ENCODE data around the gene MALAT1.
"Not testable (repeated sequence)": the region's sequence is repeated elsewhere in the genome, so short reads cannot be mapped to it uniquely, and the experiment has no call there.

MALAT1 gene

DNA sequence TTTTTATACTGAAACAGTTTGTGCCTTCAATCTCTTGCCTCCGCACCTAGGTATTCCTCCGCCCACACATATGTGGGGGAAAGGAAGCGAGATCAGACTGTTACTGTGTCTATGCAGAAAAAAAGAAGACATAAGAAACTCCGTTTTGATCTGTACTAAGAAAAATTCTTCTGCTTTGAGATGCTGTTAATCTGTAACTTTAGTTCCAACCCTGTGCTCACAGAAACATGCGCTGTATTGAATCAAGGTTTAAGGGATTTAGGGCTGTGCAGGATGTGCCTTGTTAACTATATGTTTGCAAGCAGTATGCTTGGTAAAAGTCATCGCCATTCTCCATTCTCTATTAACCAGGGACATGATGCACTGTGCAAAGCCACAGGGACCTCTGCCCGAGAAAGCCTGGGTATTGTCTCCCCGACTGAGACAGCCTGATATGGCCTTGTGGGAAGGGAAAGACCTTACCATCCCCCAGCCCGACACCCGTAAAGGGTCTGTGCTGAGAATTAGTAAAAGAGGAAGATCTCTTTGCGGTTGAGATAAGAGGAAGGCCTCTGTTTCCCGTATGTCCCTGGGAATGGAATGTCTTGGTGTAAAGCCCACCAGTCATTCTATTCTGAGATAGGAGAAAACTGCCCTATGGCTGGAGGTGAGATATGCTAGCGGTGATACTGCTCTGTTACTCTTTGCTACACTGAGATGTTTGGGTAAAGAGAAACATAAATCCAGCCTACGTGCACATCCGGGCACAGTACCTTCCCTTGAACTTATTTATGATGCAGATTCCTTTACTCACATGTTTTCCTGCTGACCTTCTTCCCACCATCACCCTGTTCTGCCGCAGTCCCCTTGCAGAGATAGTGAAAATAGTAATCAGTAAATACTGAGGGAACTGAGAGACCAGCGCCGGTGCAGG, 24.1 kb downstream of the MALAT1 start:
- DNase-seq (ENCODE audit: low spot score) = peak; percentile 70

DNA sequence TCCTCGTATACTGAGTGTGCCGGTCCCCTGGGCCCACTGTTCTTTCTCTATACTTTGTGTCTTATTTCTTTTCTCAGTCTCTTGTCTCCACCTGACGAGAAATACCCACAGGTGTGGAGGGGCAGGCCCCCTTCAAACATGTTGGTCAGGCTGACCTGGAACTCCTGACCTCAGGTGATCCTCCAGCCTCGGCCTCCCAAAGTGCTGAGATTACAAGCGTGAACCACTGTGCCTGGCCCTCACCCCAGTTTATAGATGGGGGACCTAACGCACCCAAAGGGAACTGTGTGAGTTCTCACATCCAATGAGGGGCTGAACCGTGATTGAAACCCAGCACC, 24.8 kb downstream of the MALAT1 start:
- DNase-seq (ENCODE audit: low spot score) = not testable (repeated sequence)

DNA sequence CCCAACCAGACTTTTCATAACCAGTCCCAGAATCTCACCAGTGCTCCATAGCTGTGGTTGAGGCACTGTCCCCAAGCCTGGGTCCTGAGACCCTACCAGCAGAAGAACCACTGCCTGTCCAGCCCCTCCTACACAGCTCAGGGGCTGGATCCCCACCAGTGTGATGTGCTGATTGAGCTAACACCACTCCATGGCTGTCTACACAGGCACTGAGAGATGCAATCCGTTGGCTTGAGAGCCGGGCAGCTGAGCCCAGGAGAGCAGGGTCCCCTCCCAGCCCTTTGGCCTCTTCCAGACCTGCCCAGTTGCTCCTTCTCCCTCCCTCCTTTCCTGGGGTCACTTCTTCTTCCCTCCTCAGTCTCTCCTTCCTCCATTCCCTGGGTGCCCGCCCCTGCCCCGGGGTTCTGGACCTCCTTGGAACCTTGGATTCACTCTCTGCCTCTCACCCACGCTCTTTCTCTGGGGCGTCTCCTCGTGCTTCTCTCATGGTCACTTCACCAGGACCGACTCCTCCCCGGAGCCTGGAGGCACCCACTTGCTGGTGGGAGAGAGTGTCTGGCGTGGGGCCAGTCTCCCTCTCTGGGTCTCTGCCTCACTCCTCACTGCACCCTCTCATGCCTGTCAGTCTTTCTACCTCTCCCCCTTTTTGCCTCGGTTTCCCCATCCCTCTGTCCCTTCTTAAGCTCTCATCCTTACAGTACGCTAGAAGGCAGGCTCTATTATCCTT, 25.3 kb downstream of the MALAT1 start:
- no peak for DNase-seq (ENCODE audit: low spot score)

DNA sequence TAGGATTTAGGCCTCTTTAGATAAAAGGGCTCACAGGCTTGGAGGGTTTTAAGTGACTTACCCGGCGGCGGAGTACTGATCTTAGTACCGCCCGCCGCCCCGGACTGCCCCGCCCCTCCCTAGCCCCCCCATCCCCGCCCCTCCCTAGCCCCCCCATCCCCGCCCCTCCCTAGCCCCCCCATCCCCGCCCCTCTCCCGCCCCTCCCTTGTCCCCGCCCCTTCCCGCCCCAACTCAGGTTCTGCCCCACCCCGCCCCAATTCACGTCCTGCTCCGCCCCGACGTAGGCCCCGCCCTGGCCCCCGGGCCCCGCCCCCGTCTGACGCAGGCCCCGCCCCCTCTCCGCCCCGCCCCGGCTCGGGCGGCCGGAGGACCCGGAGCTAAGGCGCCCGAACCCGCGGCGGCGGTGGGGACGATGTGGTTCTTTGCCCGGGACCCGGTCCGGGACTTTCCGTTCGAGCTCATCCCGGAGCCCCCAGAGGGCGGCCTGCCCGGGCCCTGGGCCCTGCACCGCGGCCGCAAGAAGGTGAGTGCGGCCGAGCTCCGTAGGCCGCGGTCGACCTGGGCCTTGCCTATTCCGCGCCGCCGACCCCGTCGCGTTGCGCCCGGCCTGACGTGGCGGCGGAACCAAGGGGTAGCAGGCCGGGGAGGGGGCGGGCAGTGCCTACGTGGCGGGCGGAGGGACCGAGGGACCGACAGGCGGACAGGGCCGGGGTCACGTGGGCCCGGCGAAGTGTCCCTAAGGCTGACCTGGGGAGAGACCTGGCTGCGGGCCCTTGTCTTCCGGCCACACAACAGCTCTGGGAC, 26.1 kb downstream of the MALAT1 start, which contains the start of gene SCYL1:
SCYL1 (plus strand) TSS at position 343 of the 805 bp plus-strand sequence; CDS start at position 414, 71 bp downstream.
- peak; percentile 88 for DNase-seq (ENCODE audit: low spot score)

DNA sequence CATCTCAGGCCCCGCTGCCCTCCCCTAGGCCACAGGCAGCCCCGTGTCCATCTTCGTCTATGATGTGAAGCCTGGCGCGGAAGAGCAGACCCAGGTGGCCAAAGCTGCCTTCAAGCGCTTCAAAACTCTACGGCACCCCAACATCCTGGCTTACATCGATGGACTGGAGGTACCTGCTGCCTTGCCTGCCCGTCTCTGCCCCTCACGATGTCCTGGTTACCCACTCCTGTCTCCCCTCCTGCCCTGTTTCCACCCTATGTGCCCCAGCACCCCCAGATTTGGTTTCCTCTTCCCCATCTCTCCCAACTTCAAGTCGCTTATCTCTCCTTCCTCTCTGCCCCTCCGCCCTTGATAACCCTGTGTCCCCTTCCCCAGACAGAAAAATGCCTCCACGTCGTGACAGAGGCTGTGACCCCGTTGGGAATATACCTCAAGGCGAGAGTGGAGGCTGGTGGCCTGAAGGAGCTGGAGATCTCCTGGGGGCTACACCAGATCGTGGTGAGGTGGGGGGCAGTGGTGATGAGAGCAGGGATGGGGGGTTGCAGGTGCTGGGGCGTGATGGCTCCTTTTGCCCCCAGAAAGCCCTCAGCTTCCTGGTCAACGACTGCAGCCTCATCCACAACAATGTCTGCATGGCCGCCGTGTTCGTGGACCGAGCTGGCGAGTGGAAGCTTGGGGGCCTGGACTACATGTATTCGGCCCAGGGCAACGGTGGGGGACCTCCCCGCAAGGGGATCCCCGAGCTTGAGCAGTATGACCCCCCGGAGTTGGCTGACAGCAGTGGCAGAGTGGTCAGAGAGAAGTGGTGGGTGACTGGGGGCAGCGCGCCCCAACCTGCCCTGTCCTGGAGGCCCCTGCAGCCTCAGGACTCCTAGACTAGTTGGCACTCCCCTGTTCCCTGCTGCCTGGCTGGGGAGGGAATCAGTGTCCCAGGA, 27.0 kb downstream of the MALAT1 start:
- no peak for DNase-seq (ENCODE audit: low spot score)

DNA sequence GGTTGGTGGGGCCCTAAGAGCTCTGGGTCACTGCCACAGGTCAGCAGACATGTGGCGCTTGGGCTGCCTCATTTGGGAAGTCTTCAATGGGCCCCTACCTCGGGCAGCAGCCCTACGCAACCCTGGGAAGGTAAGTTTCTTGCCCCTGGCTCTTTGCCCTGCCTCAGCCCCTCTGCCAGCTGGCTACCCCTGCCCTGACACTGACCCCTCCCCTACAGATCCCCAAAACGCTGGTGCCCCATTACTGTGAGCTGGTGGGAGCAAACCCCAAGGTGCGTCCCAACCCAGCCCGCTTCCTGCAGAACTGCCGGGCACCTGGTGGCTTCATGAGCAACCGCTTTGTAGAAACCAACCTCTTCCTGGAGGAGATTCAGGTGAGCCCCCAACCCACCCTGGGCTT, 27.9 kb downstream of the MALAT1 start:
- DNase-seq (ENCODE audit: low spot score) = no peak

DNA sequence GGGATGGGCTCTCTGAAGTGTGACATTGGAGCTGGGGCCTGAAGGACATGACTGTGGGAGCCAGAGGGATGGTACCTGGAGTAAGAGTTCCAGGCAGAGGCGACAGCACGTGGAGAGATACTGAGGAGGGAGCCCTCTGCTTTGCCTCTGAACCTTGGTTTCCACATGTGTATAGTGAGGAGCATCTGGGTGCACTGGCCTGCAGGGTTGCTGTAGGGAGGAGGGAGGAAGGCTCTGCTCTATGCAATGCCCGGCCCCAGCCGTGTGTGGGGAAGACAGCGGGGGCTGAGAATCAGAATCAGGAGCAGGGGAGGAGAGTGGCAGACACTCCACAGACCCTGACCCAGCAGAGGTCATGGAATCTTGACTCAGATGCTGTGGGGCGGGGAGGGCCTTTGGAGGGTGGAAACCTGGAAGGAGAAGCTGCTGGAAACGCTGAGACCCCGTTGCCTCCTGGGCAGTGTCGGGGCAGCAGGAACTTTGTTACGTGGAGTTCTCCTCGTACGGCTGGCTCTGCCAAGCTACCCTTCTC, 30.0 kb downstream of the MALAT1 start:
- DNase-seq (ENCODE audit: low spot score) = no peak

DNA sequence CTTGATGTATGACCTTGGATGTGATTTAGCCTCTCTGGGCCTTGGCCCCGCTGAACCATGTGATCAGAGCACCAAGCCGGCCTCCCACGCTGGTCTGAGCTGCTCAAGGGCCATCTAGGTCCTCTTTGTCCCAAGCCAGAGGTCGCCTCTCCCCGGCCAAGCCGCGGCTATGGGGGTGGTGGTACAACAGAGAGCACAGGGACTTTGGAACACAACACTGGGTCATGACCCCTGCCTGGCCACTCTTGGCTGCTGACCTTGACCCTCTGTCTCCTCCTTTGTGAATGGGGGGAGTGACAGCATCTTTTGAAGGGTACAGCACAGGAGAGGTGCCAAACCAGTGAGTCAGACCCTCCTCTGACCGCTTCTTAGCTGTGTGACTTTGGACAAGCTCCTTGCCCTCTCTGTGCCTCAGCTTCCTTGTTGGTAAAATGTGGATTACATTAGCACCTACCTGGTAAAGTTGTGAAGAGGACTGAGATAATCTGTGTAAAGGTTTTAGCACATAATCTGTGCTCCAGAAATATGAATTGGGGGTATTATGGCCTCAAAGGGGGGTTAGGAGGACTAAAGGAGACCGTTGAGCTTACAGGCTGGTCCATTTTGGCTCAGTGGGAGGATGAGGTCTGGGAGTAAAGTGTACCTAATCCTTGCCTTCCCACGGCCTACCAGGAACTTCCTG, 30.8 kb downstream of the MALAT1 start:
- DNase-seq (ENCODE audit: low spot score) = no peak

DNA sequence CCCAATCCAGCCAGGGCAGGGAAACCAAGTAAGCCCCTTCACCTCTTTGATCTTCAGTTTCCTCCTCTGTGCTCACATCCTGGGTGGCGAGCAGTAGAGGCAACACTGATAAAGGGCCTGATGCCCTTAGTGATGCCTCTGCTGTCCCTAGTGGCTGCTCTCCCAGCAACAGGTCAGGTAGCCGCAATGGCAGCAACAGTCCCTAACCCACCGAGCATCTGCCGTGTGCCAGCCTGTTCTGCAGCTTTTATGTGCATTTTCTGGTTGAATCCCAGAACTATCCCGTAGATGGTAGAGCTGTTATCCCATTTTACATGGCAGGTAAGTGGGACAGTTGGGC, 31.3 kb downstream of the MALAT1 start:
- DNase-seq (ENCODE audit: low spot score) = no peak

DNA sequence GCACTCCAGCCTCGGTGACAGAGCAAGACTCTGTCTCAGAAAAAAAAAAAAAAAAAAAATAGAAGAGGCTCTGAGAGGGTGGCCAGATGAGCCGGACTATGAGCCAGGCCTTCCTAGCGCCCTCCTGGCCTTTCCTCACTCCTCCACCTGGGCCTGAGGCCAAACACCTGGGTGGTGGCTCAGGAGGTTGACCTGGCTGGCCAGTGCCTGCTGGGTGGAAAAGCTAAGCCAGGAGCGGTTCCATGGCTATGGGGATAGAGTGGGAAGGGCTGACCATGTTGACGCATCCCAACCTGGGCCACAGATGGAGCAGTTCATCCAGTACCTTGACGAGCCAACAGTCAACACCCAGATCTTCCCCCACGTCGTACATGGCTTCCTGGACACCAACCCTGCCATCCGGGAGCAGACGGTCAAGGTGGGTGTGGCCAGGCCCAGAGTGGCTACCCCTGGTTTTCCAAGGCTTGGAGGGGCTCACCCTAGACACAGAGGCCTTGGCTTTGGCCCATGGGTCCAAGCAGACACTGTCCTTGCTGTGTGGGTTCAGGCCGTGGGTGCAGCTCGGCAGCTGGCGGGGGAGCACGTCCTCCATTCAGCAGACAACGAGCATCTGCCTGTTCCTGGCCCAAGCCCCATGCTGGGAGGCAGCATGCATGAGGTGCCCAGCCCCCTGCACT, 33.7 kb downstream of the MALAT1 start:
- DNase-seq (ENCODE audit: low spot score) = no peak

DNA sequence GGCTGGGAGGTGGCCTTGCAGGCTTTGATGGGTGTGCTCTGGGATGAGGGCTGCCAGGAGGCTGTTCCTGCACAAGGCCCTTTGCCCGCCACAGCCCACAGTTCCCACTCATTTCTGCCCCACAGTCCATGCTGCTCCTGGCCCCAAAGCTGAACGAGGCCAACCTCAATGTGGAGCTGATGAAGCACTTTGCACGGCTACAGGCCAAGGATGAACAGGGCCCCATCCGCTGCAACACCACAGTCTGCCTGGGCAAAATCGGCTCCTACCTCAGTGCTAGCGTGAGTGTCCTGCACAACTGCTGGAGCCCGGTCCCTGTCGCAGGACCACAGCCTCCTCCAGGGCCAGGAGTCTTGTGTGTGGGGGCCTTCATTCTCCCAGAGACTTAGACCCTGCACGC, 36.3 kb downstream of the MALAT1 start:
- no peak for DNase-seq (ENCODE audit: low spot score)

DNA sequence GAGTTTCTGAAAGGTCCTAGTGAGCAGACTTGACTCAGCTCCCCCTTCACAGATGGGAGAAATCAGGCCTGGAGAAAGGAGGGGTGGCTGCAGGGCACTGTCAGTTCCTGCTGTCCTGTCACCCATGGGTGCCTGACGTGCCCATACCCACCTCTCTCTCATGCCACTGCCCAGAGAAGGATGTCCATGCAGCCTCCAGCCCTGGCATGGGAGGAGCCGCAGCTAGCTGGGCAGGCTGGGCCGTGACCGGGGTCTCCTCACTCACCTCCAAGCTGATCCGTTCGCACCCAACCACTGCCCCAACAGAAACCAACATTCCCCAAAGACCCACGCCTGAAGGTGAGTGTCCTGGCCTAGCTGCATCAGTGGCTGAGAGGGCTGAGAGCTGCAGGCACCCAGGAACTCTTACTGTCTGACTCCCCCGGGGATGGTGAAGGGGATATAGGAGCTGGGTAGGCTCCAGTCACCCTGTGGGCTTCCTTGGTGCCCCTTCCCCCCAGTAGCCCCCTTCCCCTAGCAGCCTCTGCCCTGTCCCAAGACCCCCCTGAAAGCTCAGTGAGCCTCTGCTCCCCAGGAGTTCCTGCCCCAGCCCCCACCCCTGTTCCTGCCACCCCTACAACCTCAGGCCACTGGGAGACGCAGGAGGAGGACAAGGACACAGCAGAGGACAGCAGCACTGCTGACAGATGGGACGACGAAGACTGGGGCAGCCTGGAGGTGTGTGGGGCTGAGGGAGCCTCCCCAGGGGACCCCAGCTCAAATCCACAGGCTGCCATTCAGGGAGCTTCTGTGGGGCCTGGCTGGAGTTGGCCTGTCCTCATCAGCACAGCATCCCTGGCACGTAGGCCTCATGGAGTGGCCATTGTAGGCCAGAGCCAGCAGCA, 37.8 kb downstream of the MALAT1 start:
- DNase-seq (ENCODE audit: low spot score) = no peak

DNA sequence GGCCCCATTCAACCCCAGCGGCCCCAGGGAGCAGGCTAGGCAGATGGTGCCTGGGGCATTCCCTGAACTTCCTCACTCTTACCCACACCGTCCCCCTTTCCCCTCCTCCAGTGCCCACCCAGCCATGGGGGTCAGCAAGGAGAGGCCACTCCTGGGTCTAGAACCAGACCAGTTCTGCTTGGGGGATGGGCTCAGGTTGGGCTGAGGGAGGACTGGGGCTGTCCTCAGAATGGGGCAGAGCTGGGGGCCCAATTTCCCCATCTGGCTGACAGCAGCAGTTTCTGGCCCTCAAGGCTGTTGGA, 38.4 kb downstream of the MALAT1 start:
- DNase-seq (ENCODE audit: low spot score) = no peak

DNA sequence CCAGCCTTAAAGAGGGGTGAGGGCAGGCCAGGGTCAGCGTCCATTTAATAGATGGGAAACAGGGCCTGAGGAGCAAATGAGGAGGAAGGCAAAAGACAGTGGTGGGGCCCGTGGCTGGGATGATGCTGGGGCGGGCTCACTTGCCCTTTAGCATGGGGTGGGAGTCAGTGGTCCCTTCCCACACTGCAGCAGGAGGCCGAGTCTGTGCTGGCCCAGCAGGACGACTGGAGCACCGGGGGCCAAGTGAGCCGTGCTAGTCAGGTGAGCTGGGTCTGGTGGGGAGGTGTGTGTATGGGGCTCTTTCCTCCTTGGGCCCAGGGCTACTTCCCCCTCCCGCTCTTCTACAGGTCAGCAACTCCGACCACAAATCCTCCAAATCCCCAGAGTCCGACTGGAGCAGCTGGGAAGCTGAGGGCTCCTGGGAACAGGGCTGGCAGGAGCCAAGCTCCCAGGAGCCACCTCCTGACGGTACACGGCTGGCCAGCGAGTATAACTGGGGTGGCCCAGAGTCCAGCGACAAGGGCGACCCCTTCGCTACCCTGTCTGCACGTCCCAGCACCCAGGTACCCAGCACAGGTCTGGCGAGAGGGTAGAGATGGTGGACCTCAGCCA, 38.9 kb downstream of the MALAT1 start:
- DNase-seq (ENCODE audit: low spot score) = no peak

DNA sequence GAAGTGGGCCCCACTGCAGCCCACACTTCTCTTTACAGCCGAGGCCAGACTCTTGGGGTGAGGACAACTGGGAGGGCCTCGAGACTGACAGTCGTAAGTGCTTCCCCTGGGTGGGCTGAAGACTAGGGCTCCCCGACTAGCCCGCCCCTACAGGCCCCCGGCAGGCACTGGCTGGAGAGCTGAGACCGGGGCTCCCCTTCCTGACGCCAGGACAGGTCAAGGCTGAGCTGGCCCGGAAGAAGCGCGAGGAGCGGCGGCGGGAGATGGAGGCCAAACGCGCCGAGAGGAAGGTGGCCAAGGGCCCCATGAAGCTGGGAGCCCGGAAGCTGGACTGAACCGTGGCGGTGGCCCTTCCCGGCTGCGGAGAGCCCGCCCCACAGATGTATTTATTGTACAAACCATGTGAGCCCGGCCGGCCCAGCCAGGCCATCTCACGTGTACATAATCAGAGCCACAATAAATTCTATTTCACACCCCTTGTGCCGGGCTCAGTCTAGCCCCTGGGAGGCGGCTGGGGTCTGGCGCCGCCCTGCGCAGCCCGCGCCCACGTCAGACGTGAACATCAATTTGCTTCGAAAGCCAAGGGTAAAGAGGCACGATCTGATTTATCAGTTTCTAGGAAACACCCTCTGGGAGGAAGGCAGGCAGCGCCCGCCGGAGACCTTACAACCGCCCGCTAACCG, 39.5 kb downstream of the MALAT1 start:
- DNase-seq (ENCODE audit: low spot score) = no peak

DNA sequence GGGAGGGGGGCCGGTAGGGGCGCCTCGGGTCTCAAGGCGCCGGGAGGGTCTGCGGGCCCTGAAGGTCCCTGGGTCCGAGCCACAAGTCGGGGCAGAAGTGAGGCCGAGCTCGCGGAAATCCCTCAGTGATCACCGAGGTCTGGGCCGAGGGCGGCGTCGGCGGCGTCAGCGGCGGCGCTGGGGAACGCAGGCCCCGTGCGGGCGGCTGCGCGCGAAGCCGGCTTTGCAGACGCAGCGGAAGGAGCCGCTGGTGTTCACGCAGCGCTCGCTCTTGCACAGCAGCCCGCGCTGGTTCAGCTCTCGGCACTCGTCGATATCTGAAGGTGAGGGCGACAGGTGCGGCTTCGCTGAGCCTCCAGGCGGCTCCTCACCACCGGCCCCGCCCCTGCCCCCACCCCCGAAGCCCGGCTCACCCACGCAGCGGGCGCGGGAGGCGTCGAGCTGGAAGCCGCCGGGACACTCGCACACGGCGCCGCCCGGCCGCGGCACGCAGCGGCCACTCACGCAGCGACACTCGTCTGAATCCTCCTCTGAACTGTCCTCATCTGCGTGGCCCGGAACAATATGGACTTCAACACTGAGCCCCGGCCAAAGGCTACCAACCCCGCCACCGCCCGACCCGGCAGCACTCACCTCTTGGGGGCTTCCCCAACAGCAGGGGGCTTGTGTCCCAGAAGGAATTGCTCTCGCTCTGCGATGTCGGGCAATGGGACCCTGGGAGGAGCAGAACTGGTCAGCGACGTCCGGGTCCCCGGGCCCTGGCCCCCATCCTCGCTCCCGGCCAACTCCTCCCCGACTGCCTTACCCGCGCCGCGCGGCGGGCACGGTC, 40.3 kb downstream of the MALAT1 start:
- no peak for DNase-seq (ENCODE audit: low spot score)

DNA sequence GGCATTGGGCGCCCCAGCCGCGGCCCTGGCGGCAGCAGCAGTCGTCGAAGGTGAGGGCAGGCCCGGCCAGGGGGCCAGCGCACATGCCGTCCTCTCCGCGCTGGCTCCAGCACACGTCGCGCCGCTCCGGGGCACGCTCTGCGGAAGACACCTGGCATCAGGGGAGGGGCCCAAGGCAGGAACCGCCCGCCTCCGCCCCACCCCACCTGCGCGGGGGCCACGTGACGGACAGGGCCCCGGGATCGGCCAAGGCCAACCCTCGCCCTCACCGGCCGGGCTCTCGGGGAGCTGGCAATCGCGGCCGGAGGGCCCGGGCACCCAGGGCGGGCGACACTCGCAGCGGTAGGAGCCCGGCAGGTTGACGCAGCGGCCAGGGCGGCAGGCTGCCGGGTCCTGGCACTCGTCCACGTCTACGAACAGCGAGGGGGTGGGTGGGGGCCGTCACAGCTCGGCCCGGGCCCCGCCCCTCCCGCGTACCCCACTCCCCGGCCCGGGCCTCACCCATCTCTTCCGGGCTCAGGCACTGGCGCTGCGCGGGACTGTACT, 41.0 kb downstream of the MALAT1 start:
- no peak for DNase-seq (ENCODE audit: low spot score)

All from putamen (tissue), 1 donor.